Measurements from ENCODE around the gene SP140L.
"Not testable (repeated sequence)": the region's sequence is repeated elsewhere in the genome, so short reads cannot be mapped to it uniquely, and the experiment has no call there.

SP140L gene

DNA sequence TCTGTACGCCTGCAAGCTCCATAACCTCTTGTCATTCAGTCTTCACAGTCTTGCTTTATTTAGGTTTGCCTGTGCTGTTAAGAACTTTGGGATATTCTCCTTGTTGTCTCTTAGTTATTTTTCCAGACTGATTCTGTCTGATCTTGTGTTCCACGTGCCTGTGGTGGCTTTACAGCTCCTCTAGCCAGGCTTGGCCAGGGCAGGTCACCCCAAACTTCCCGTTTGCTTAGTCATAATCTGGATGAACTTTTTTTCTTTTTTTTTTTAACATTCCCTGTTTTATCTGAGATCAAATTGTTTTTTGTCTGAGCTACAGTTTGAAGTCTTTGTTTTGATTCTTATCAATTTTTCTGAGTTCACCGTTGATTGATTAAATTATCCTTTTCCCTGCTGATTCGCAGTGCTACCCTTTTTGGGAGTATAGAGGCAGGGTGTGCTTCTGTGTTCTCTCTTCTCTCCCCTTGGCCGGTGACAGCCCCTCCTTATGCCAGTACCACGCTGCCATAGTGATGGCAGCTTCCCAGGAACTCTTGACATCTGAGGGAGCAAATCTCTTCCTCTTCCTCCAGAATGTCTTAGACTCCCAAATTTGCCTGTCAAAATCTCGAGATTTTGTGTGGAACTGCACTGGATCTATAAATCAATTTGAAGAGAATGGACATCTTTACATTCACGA lies 91.5 kb downstream of the SP140L start:
- no peak for DNase-seq (ENCODE audit: low read depth, low spot score)

DNA sequence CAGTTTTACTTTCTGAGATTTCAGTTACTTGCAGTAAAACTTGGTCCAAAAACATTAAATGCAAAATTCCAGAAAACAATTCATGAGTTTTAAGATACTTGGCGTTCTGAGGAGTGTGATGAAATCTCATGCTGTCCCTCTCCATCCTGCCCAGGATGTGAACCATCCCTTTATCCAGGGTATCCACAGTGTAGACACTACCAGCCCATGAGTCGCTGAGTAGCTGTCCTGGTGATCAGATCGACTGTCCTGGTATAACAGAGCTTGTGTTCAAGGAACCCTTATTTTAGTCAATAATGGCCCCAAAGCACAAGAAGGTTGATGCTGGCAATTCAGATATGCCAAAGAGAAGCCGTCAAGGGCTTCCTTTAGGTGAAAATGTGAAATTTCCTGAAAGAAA lies 92.2 kb downstream of the SP140L start:
- DNase-seq (ENCODE audit: low read depth, low spot score), result no peak

DNA sequence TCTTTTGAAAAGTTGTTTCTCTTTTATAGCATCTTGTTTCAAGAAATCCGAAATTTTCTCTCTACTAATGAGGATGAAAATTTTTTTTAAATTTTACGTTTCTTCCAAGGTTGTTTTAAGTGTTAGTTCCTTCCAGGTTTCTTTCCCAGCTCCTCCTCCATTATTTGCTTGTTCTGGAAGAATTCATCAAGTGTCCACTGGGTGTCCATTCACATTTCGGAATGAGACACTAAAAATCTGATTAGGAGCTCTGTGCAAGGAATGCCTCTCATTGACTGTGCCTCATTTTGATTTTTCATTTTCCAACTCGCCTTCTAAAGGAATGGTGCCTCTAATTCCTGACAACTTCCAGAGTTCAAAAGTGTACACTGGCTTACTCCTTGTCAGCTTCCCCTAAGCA lies 95.2 kb downstream of the SP140L start:
- DNase-seq (ENCODE audit: low read depth, low spot score), result no peak

DNA sequence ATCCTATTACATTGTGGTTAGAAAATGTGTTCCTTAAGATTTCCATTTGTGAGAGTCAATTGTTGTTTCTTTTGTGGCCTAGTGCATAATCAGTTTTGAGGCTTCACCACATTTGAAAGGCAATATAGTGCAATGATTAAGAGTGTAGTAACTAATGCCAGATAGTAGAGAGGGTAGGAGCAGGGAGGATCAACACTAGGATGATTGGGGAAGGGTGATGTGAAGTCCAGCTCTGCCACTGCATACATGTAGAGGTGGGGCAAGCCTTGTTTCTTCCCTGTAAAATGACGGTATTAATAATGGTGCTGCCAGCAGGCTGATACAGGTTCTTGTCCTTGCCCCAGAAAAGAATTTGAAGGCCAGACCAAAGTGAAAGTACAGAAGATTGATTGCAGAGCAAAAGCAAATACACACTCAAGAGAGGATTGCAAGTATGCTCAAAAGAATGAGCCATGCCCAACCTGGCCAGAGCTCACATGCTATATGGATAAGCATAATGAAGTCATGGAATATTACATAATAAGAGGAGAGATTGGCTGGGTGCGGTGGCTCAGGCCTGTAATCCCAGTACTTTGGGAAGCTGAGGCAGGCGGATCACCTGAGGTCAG lies 97.0 kb downstream of the SP140L start:
- no peak for DNase-seq (ENCODE audit: low read depth, low spot score)

DNA sequence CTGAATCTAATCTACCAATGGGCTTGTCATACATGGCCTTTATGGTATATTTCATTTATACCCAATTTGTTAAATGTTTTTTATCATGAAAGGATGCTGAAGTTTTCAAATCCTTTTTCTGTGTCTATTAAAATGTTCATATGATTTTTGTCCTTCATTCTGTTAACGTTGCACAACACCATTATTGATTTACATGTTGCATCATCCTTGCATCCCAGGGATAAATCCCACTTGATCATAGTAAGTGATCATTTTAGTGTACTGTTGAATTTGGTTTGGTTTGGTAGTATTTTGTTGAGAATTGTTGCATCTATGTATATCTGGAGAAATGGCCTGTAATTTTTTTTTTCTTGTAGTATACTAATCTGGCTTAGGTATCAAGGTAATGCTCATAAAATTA lies 98.4 kb downstream of the SP140L start:
- DNase-seq (ENCODE audit: low read depth, low spot score), result no peak

DNA sequence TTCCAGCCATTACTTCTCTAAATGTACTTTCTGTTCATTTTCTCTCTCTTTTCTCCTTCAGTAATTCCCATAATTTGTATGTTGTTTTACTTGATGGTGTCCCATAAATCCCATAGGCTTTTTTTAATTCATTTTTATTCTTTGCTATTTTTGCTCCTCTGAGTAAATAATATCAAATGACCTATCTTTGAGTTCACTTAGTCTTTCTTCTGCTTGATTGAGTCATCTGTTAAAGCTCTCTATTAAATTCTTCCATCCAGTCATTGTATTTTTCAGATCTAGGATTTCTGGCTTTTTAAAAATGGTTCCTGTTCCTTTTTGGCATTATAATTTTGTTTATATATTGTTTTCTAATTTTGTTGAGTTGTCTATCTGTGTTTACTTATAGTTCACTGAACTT lies 102.5 kb downstream of the SP140L start:
- no peak for DNase-seq (ENCODE audit: low read depth, low spot score)

DNA sequence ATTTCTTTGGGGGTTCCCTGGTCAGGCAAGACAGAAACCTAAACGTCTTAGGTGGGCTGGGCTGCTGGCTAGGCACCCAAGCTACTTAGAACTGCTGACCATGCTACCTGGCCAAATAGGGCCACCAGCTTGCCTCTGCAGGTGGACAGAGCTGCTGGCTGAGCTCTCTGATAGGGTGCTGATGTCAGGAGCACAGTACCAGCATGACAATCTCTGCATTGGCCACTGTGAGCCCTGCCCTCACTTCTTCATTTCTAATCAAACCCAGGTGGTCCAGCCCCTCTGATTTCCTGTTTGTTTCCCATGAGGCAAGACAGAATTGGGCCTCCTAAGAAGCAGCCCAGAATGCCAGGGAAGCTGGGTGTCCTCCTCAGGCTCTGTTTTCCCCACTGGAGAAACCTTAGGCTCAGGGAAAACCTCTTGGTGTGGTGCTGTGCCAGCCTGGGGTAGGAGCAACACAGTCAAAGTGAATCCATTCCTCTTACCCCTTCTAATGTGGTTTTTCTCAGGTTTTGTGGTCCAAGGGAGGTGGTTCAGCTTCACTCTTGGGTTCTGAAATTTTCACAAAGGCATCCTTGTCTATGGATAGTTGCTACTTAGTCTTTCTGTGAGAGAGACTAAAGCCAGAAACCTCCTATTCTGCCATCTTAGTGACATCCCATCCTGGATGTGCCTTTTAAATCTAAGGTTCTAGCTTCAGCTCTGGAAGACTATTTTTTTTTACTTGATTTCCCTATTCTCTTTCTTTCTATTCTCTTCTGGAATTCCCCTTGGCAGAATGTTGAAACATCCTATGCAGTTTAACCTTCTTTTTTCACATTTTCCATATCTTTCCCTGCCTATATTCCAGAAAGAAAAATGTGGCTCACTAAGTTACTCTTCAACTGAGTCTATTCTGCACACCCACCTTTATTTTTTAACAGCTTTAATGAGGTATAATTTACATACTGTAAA lies 104.2 kb downstream of the SP140L start:
- DNase-seq (ENCODE audit: low read depth, low spot score), result no peak

DNA sequence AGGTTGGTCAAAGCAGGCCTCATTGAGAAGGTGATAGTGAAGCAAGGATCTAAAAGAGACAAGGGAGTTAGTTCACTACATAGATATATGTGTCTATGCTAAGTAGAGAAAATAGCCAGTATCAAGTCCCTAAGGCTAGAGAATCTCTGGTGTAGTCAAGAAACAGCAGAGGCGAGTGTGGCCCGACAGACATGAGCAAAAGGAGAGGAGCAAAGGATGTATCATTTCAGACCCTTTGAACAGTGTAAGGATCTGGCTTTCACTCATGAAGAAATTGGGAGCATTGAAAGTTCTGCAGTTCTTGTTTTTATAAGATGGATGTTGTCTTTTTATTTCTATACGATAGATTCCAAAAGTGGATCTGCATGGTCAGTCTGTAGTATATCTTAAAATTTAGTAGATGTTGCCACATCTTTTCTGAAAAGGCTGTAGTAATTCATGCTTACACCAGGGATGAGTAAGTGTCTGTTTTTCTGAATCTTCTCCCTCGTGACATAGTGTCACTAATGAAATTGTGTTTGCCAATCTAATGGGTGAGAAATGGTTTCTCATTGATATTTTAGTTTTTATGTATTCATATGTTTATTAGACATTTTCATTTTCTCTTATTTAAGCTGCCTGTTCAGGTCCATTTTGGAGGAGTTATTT lies 107.8 kb downstream of the SP140L start:
- no peak for DNase-seq (ENCODE audit: low read depth, low spot score)

DNA sequence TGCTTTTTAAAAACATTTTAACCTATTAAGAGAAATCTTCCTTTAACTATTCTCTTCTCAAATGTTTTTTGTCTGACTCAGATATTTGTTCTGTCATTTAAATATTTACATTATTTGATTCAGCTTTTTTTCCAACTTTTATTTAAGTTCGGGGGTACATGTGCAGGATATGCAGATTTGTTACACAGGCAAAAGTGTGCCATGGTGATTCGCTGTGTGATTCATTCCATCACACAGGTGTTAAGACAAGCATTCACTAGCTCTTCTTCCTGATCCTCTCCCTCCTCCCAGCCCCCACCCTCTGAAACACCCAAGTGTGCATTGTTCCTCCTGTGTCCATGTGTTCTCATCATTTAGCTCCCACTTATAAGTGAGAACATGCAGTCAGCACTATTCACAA lies 108.4 kb downstream of the SP140L start:
- no peak for DNase-seq (ENCODE audit: low read depth, low spot score)

DNA sequence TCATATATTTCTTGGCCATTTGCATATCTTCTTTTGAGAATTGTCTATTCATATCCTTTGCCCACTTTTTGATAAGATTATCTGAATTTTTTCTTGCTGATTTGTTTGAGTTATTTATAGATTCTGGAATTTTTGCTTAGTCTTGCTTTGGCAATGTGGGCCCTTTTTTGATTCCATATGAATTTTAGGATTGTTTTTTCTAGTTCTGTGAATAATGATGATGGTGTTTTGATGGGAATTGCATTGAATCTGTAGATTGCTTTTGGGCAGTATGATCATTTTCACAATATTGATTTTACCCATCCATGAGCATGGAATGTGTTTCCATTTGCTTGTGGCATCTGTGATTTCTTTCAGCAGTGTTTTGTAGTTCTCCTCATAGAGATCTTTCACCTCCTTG lies 112.1 kb downstream of the SP140L start:
- not testable (repeated sequence) for DNase-seq (ENCODE audit: low read depth, low spot score)

DNA sequence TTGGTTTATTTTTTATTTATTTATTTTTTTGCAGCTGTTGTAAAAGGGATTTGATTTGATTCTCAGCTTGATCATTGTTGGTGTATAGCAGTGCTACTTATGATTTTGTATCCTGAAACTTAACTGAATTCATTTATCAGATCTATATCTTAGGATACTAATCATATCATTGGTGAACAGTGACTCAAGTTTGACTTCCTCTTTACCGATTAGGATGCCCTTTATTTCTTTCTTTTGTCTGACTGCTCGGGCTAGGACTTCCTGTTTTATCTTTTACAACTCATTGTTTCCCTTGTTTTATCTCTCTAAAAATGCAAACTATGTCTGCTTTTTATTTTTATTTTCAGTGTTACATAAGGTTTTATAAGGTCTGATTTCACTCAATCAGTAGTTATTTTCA lies 112.6 kb downstream of the SP140L start:
- DNase-seq (ENCODE audit: low read depth, low spot score), result no peak

DNA sequence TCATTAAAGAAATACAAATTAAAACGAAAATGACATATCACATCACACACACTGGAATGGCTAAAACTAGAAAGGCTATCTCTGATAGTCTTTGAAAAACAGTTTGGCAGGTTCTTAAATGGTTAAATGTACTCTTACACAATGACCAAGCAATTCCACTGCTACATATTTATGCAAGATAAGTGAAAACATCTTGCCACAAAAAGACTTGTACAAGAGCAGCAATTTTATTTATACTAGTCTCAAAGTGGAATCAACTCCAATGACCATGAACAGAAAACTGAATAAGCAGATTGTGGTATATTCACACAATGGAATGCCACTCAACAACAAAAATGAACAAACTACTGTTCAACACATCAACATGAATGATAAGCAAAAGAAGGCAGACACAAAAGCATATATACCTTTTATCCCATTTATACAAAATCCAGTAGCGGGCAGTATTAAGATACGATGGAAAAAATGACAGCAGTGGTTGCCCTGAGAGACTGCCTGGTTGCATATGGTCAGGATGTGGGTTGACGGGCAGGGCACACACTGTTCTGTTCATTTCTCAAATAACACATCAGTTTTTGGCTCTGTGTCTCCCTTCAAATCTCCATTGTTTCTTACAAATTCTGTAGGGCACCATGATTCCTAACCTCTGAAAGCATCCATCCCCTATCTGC lies 114.4 kb downstream of the SP140L start:
- no peak for DNase-seq (ENCODE audit: low read depth, low spot score)

DNA sequence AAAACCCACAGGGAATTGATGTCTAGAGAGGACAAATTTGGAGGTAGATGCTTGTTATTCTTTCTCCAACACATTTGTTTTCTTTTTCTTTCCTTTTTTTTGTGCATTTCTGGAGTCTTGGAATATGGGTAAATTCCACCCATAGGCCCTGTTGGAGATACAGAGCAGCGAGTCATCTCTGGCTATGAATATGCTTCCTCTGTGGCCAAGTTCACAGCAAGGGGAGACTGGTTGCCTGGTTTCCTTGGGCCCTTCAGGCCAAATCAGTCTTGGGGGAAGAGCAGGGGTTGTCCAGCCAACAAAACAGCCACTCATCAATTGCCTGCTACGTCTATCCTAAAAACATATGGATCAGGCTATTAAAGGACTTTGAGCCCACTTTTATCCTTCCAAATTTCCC lies 116.5 kb downstream of the SP140L start:
- no peak for DNase-seq (ENCODE audit: low read depth, low spot score)

DNA sequence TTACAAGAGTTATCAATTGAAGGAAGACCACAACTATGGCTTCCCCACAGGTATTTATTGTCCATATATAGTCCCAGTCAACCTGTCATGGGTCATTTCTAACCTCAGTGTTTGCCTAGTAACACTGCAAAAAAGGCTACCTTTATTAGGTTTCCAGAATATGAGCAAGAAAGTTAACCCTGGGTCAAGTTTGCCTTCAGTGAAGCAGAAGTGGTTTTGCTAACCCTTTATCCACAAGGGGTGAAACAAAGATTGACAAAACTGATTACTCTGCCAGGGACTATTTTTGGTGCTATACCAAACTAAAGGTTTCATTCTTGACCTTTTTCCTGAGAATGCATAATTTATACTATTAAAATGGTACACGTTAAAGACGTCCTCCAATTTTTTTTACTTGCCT lies 117.8 kb downstream of the SP140L start:
- no peak for DNase-seq (ENCODE audit: low read depth, low spot score)

DNA sequence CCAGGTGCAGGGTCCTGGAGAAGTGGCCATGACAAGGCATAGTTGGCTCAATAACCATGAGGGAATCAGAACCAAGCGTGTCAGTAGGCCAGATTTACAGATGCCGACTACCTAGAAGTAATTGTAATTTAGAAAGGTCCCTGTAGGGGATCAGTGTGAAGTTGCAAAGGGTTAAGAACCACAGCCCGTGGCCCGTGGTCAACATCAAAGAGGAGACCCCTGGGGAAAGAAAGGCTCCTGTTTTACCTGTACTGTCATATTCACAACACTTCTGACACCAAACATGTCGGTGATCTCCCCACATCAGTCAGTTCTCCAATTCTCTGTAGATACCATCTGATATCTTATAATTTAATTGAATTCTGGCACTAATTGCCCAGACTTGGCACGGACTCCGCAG lies 120.0 kb downstream of the SP140L start:
- DNase-seq (ENCODE audit: low read depth, low spot score), result no peak

DNA sequence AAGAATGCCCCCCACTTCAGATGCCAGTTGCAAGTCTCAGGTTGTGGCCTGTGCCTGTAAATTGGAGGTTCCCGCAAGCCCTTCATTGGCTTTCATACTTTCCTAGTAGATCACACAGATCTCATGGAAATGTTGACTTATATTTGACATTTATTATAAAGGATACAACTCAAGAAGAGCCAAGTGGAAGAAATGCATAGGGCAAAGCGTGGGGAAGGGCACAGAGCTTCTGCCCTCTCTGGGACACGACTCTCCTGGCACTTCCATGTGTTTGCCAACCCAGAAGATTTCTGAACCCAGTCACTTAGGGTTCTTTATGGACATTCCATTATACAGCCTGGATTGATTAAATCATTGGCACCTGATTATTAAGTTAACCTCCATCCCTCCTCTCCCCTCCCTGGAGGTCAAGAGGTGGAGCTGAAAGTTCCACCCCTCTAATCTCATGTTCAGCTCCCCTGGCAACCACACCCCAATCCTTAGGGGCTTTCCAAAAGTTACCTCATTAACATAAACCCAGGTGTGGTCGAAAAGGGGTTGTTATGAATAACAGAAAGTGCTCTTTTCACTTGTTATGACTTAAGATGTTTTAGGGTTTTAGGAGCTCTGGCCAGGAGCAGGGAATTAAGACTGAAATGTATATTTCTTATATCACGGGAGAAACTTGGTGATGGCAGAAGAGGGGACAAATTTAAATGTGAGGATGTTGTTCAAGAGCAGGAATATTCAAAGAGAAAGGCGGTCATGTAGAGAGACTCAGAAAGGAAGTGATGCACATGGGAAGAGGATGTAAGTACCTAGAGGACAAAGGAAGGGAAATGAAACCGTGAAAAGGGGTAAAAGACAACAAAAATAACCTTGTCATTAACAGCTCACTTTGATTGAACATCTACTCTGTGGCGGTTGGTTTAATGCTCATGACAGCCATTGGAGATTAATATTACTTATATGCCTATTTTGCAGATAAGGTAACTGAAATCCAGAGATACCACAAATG lies 120.8 kb downstream of the SP140L start:
- no peak for DNase-seq (ENCODE audit: low read depth, low spot score)

DNA sequence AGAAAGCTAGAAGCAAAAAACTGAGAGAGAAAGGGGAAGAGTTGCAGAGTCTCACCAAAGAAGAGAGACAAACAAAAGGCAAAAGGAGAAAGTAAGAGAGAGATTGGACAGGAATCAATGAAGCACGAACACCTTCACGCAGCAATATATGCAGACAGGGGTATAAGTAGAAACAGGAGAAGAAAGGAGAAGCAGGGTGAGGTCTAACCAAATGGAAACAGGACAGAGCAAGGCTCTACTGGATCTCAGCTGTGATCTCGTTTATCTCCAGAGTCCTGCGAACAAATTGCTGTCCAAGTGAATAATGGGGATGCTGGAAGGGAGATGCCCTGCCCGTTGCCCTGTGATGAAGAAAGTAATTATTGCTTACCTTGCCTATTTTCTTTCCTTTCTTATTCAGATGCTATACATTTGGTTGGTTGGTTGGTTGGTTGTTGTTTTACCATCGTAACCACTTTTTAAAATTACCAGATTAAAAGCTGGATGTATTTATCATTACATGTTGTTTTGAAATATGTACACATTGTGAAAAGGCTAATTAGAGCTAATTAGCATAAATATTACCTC lies 123.0 kb downstream of the SP140L start:
- DNase-seq (ENCODE audit: low read depth, low spot score), result no peak

DNA sequence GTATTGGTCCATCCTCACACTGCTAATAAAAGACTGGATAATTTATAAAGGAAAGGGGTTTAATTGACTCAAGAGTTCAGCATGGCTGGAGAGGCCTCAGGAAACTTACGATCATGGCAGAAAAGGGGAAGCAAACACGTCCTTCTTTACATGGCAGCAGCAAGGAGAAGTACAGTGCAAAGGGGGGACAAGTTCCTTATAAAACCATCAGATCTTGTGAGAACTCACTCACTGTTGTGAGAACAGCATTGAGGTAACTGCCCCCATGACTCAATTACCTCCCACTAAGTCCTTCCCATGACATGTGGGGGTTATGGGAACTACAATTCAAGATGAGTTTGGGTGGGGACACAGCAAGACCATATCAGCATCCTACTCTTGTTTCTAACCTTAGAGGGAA lies 126.0 kb downstream of the SP140L start:
- DNase-seq (ENCODE audit: low read depth, low spot score), result no peak
